Left forelimb (tissue), 1 donor: Measurements from ENCODE around the gene HSD17B12.

Experiments used
- DNase-seq: peaks from one replicate; pipeline ENCODE4 v3.0.0-alpha.2; 2018; ENCODE audit warnings: low spot score

The HSD17B12 gene

DNA sequence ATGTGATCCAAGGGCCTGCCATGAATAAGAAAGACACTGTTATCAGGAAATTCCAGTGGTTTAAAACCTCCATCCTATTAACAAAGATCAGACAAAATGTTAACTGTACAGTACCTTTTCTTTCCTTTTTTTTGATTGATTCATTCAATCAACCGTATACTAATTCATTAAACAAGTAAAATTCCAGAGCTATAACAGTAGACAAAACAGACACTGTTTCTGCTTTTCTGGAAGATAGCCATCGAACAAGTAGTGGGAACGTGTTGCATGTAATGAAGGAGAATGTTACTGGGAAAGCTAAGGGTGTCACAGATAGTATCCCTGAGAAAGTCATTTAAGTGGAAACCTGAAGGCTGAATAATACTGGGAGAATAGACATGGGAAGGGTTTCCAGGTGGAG lies 126.4 kb downstream of the HSD17B12 start:
- no peak for DNase-seq

GRCh38 chr11:43810929-43811596 lies 130.5 kb downstream of the HSD17B12 start:
- no peak for DNase-seq

GRCh38 chr11:43812471-43812870 lies 131.9 kb downstream of the HSD17B12 start:
- no peak for DNase-seq

- no peak for DNase-seq
Measured at GRCh38 chr11:43818220-43818619, 137.7 kb downstream of the HSD17B12 start.

- DNase-seq, result no peak
Measured at GRCh38 chr11:43819926-43820325, 139.4 kb downstream of the HSD17B12 start.

GRCh38 chr11:43823316-43823715 lies 142.8 kb downstream of the HSD17B12 start:
- DNase-seq, result no peak

DNA sequence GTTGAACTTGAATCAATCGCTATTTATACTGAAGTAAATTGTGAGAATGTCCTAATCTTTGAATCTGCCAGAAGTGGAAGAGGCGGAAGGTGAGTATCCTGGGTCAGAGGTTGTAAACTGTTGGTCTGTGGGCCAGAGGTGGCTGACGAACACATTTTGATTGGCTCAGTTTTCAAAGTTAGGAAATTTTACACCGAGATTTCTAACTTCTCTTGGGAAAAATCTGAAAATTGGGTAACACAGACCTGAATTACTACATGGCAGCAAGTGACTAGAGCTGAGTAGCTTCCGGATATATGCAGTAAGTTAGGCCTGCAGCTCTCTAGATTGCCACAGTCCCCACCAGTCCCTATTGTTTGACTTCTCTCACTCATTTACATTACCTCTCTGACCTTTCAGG lies 143.3 kb downstream of the HSD17B12 start:
- no peak for DNase-seq

- no peak for DNase-seq
Measured at GRCh38 chr11:43825217-43825816, 144.8 kb downstream of the HSD17B12 start.

DNA sequence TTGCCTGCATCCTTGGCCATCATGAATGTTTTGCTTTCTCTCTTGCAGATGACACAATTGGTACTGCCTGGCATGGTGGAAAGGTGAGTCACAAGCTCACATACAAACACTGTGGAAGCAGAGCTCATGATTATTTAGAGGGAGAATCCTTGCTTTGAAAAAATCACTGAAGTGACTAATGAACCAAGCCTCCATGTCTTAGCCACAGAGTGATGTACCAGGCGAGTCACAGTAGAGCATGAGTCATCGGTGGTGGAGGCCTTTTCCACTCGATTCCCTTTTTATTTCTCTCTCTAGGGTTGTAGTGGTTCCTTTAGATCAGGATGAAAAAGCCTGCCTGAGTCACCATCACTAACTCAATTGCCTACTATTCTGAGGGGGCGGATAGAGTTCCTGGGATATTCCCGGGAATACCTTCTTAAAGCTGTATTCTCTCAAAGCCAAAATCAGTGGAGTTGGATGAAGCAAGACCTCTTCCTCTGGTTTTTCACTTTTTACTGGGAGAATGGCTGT lies 150.4 kb downstream of the HSD17B12 start:
- DNase-seq, result no peak

GRCh38 chr11:43832536-43832935 lies 152.0 kb downstream of the HSD17B12 start:
- DNase-seq, result no peak

DNA sequence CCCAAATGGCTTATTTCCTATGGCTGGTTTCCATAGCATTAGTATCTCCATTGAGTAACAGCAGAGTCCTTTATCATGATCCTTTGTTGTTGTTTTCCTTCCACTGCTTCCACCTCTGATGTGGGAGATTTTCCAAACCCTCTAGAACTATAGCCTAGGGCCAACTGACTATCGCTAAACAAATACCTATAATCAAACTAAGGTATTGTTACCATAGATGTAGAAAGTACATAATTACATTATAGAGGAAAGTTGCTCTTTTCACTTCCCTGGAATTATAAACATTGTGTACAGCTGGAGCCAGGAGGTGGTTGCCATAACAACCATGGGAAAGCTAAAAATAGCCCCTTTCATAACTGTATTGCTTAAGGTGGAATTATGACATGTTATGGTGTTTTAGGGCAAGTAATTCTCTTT lies 153.1 kb downstream of the HSD17B12 start:
- no peak for DNase-seq

GRCh38 chr11:43834286-43834685 lies 153.7 kb downstream of the HSD17B12 start:
- DNase-seq, result no peak

DNA sequence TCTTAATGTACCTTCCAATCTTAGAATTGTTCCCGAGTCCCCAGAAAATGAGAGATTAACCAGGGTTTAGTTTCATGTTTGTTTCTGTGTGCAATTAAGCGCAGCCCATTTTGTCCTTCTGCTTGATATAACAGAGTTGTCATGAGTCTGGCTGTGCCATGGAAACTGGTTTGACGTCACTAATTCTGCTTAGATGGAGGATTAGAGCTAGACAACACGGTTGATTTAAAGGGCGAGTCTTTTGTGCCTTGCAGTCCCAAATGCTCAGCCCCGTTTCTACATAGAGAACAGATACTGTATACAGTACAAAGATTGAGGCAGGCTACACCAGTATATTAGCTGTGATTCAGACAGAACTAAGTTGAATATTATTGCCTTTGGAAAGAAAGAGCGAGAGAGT lies 154.6 kb downstream of the HSD17B12 start:
- no peak for DNase-seq

GRCh38 chr11:43837879-43838278 lies 157.3 kb downstream of the HSD17B12 start:
- no peak for DNase-seq

DNA sequence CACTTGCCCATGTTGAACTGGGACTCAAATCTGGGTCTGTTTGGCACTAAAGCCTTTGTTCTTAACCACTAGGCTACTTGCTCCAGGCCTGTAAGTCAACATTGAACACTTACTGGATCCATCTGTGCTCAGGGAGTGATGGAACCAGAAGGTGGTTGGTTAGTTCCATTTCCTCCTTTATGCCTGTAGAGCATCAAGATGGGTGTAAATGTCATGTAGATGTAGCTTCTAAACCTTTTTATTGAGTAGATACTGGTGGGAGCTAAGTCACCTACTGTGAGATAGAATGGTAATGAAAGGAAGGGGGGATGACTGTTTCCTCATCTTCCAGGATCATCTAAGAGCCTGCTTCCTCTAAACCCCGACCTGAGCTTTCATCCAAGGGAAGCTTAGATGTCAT lies 161.5 kb downstream of the HSD17B12 start:
- DNase-seq, result no peak

DNA sequence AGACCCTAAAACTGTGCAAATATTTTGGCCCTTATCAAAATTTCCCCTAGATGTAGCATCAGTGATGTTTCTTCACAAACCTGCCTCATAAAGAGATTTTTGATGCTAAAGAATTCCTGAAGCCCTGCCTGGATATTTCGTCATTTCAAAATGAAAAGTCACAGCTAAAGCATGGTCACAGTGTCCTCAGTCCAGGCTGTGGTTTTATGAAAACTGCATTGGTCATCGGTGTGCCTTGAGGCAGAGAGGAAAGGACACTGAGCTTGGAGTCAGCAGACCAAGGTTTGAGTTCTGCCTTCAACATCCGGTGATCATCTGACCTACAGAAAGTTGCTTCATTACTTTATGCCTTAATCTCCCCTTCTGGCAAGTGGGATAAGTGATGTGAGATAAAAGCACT lies 165.3 kb downstream of the HSD17B12 start:
- DNase-seq, result no peak

DNA sequence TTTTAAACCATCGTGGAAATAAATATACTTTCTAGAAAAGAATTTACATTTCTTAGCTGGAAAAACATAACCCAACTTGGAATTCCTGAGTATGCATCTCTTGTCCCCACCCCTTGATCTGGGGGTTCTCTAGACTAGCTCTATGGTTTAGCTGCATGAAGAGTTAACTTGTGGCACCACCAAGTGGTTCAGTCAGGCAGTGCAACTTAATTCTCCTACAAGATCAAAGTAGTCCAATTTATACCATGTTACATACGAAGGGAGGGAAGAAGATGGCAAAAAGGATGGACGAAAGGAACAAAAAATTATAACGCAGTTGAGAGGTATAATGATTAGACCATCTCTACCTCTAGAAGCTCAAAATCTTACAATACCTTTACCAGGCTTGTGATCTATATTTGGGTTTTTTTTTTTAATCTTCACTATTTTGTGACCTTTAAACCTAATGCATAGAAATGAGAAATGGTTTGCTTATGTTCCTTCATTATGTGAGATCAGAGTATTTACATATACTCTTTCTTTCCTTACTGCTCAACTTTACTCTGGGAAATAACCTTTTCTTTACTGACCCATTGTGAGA lies 171.6 kb downstream of the HSD17B12 start:
- DNase-seq, result no peak

- DNase-seq, result no peak
Measured at GRCh38 chr11:43853781-43854180, 173.2 kb downstream of the HSD17B12 start.

- no peak for DNase-seq
Measured at GRCh38 chr11:43856993-43857392, 176.5 kb downstream of the HSD17B12 start.

- DNase-seq, result no peak
Measured at GRCh38 chr11:43861141-43861540, 180.6 kb downstream of the HSD17B12 start.

GRCh38 chr11:43866520-43866919 lies 186.0 kb downstream of the HSD17B12 start:
- no peak for DNase-seq

- no peak for DNase-seq
Measured at GRCh38 chr11:43866969-43867368, 186.4 kb downstream of the HSD17B12 start.

GRCh38 chr11:43868852-43869567 lies 188.5 kb downstream of the HSD17B12 start:
- no peak for DNase-seq
